SK-N-SH treated with all-trans-retinoic acid at 6 μM for 48 hours (cell line): ENCODE results near the gene NUTM1.

Experiments
- ATAC-seq: fragments of 200-7000 bp; cut with Tn5 transposase; 3 replicates; pipeline ENCODE4 v1.9.1; 2020; ENCODE audit warnings: mild to moderate bottlenecking, moderate library complexity
- ARNTL ChIP-seq: fragments of 450-650 bp; formaldehyde crosslinking; IDR thresholded peaks from 2 replicates; pipeline ENCODE4 v1.5.0; 2020; ENCODE audit warnings: low read depth, mild to moderate bottlenecking, moderate library complexity, borderline replicate concordance
- CREB5 ChIP-seq: fragments of 250-450 bp; sonication (Bioruptor Pico); IDR thresholded peaks from 2 replicates; pipeline ENCODE4 v1.5.1; 2020; ENCODE audit warnings: low read depth, mild to moderate bottlenecking, moderate library complexity
- CSDC2 ChIP-seq: fragments of 250-450 bp; sonication (Bioruptor Pico); IDR thresholded peaks from 2 replicates; pipeline ENCODE4 v1.5.0; 2020; ENCODE audit warnings: mild to moderate bottlenecking, moderate library complexity
- CSRNP3 ChIP-seq: fragments of 250-450 bp; sonication (Bioruptor Pico); IDR thresholded peaks from 2 replicates; pipeline ENCODE4 v1.5.1; 2021; ENCODE audit warnings: mild to moderate bottlenecking, moderate library complexity
- ESRRG ChIP-seq: fragments of 250-450 bp; sonication (Bioruptor Pico); IDR thresholded peaks from 2 replicates; pipeline ENCODE4 v1.6.1; 2021; ENCODE audit warnings: mild to moderate bottlenecking
- GLIS3 ChIP-seq: fragments of 250-450 bp; sonication (Bioruptor Pico); IDR thresholded peaks from 2 replicates; pipeline ENCODE4 v1.5.0; 2020; ENCODE audit warnings: mild to moderate bottlenecking, moderate library complexity
- ISL1 ChIP-seq: fragments of 250-450 bp; sonication (Bioruptor Pico); IDR thresholded peaks from 2 replicates; pipeline ENCODE4 v2.1.2; 2022; ENCODE audit warnings: mild to moderate bottlenecking, moderate library complexity
- OSR1 ChIP-seq: fragments of 250-450 bp; sonication (Bioruptor Pico); IDR thresholded peaks from 2 replicates; pipeline ENCODE4 v1.8.0; 2022; ENCODE audit warnings: moderate library complexity, mild to moderate bottlenecking, inconsistent platforms
- PATZ1 ChIP-seq: fragments of 250-450 bp; sonication (Bioruptor Pico); IDR thresholded peaks from 2 replicates; pipeline ENCODE4 v1.8.0; 2020; ENCODE audit warnings: mild to moderate bottlenecking, moderate library complexity, borderline replicate concordance
- PPARA ChIP-seq: fragments of 250-450 bp; sonication (Bioruptor Pico); IDR thresholded peaks from 2 replicates; pipeline ENCODE4 v1.5.0; 2020; ENCODE audit warnings: mild to moderate bottlenecking, borderline replicate concordance
- RARB ChIP-seq: fragments of 250-450 bp; sonication (Bioruptor Pico); IDR thresholded peaks from 2 replicates; pipeline ENCODE4 v1.8.0; 2021; ENCODE audit warnings: mild to moderate bottlenecking, moderate library complexity
- SNAI2 ChIP-seq: fragments of 250-450 bp; sonication (Bioruptor Pico); IDR thresholded peaks from 2 replicates; pipeline ENCODE4 v1.5.0; 2020; ENCODE audit warnings: mild to moderate bottlenecking, moderate library complexity
- TCF4 ChIP-seq: fragments of 250-450 bp; sonication (Bioruptor Pico); IDR thresholded peaks from 2 replicates; pipeline ENCODE4 v1.8.0; 2021; ENCODE audit warnings: mild to moderate bottlenecking, moderate library complexity, borderline replicate concordance
- TOX ChIP-seq: fragments of 250-450 bp; sonication (Bioruptor Pico); IDR thresholded peaks from 2 replicates; pipeline ENCODE4 v1.8.0; 2021; ENCODE audit warnings: mild to moderate bottlenecking, moderate library complexity, borderline replicate concordance
- TSHZ2 ChIP-seq: fragments of 250-450 bp; sonication (Bioruptor Pico); IDR thresholded peaks from 2 replicates; pipeline ENCODE4 v1.5.0; 2020; ENCODE audit warnings: mild to moderate bottlenecking, moderate library complexity
- ZC3H10 ChIP-seq: fragments of 250-450 bp; sonication (Bioruptor Pico); IDR thresholded peaks from 2 replicates; pipeline ENCODE4 v1.5.1; 2021; ENCODE audit warnings: mild to moderate bottlenecking, moderate library complexity
- ZFP3 ChIP-seq: fragments of 250-450 bp; sonication (Bioruptor Pico); IDR thresholded peaks from 2 replicates; pipeline ENCODE4 v1.5.0; 2020; ENCODE audit warnings: mild to moderate bottlenecking, moderate library complexity
- ZNF565 ChIP-seq: fragments of 450-650 bp; formaldehyde crosslinking; conservative IDR thresholded peaks from 2 replicates; pipeline ENCODE4 v1.5.0; 2020; ENCODE audit warnings: low read depth, mild to moderate bottlenecking, moderate library complexity
- ZNF70 ChIP-seq: fragments of 450-650 bp; formaldehyde crosslinking; IDR thresholded peaks from 2 replicates; pipeline ENCODE4 v1.5.0; 2020; ENCODE audit warnings: mild to moderate bottlenecking, moderate library complexity
- ZNF8 ChIP-seq: fragments of 450-650 bp; formaldehyde crosslinking; IDR thresholded peaks from 2 replicates; pipeline ENCODE4 v1.5.0; 2020; ENCODE audit warnings: mild to moderate bottlenecking, moderate library complexity

NUTM1 gene

GRCh38 chr15:34335176-34336032, 7.7 kb upstream of the NUTM1 start:
- no peak for TF ChIP-seq ZNF70 (CRISPR knock-in tag)
- TF ChIP-seq RARB (CRISPR knock-in tag): no peak
- TF ChIP-seq CSRNP3 (CRISPR knock-in tag): no peak
- no peak for TF ChIP-seq TCF4 (CRISPR knock-in tag)
- no peak for ATAC-seq

GRCh38 chr15:34336231-34336990, 6.7 kb upstream of the NUTM1 start:
- TF ChIP-seq CSDC2 (CRISPR knock-in tag) (no peak), TSHZ2 (CRISPR knock-in tag) (no peak), ZNF70 (CRISPR knock-in tag) (no peak), ISL1 (CRISPR knock-in tag) (no peak), PPARA (CRISPR knock-in tag) (no peak), RARB (CRISPR knock-in tag) (no peak), CSRNP3 (CRISPR knock-in tag) (no peak), ZFP3 (CRISPR knock-in tag) (no peak), GLIS3 (CRISPR knock-in tag) (no peak), ARNTL (no peak), SNAI2 (CRISPR knock-in tag) (no peak)
- TF ChIP-seq, all 23 proteins: peak for 0
- ATAC-seq: no peak

GRCh38 chr15:34336991-34337556, 6.0 kb upstream of the NUTM1 start:
- peak; percentile 41 for ATAC-seq

GRCh38 chr15:34337557-34338306, 5.4 kb upstream of the NUTM1 start, which contains the start of gene SLC12A6:
SLC12A6 (minus strand) TSS chr15:34337781; CDS start chr15:34336680, 1,101 bp downstream.
- ATAC-seq: peak; percentile 96
- TF ChIP-seq PATZ1 (CRISPR knock-in tag) (no peak), CREB5 (CRISPR knock-in tag) (no peak), ZC3H10 (CRISPR knock-in tag) (no peak), CSRNP3 (CRISPR knock-in tag) (no peak), ESRRG (CRISPR knock-in tag) (no peak), PPARA (CRISPR knock-in tag) (no peak), ISL1 (CRISPR knock-in tag) (no peak), ZNF565 (CRISPR knock-in tag) (no peak), ZNF70 (CRISPR knock-in tag) (no peak), CSDC2 (CRISPR knock-in tag) (no peak), SNAI2 (CRISPR knock-in tag) (no peak), RARB (CRISPR knock-in tag) (no peak), GLIS3 (CRISPR knock-in tag) (no peak), OSR1 (CRISPR knock-in tag) (no peak), ZFP3 (CRISPR knock-in tag) (no peak), ZNF8 (CRISPR knock-in tag) (no peak), TOX (CRISPR knock-in tag) (no peak)

More at GRCh38 chr15:34336991-34337556, 6.0 kb upstream of the NUTM1 start:
- no peak for TF ChIP-seq ISL1 (CRISPR knock-in tag)
